Breast epithelium (tissue), 4 donors: ENCODE data around the gene SPTBN5. TPM values are rescaled to one million over a fixed set of nuclear protein-coding genes. Genes with fewer than 3 reads are reported as not detected.

ENCODE experiments used
- DNase-seq, 2 donors: peaks; one replicate each; pipeline ENCODE4 v3.0.0-alpha.2; 2019; ENCODE audit warnings: low spot score in 2 of 2
- H3K27ac ChIP-seq, 2 donors: fragments of 200-600 bp; sonication (generic) in 1 of 2; one replicate each; pipeline ENCODE4 v1.5.1; 2016 to 2019; ENCODE audit warnings: mild to moderate bottlenecking in 1 of 2
- H3K27me3 ChIP-seq, 2 donors: fragments of 200-600 bp; sonication (generic) in 1 of 2; one replicate each; pipeline versions ENCODE4 v1.5.1 to v1.6.0; 2017 to 2019; ENCODE audit warnings: control low read depth in 1 of 2, mild to moderate bottlenecking in 1 of 2
- H3K36me3 ChIP-seq: fragments of 200-600 bp; one replicate; pipeline ENCODE4 v1.5.1; 2019
- H3K4me1 ChIP-seq, 2 donors: fragments of 200-600 bp; sonication (generic); one replicate each; pipeline ENCODE4 v1.5.1; 2016 to 2019; ENCODE audit warnings: control low read depth in 1 of 2
- H3K4me3 ChIP-seq, 3 donors: fragments of 200-600 bp; sonication (generic); 1 replicate in 2 of 3; 2 replicates in 1 of 3; pipeline ENCODE4 v1.5.1; 2016 to 2019; ENCODE audit warnings: mild to moderate bottlenecking in 3 of 3, moderate library complexity in 2 of 3
- H3K9me3 ChIP-seq, 2 donors: fragments of 200-600 bp; sonication (generic) in 1 of 2; one replicate each; pipeline ENCODE4 v1.5.1; 2016 to 2019; ENCODE audit warnings: control low read depth in 1 of 2
- POLR2A ChIP-seq: fragments of 450-650 bp; IDR thresholded peaks from one replicate; pipeline ENCODE4 v1.6.1; 2016; ENCODE audit warnings: antibody characterized with exemption, mild to moderate bottlenecking, moderate library complexity
- POLR2AphosphoS5 ChIP-seq, 3 donors: sonication (generic); formaldehyde crosslinking; IDR thresholded peaks; one replicate each; pipeline ENCODE4 v1.6.1; 2017; ENCODE audit warnings: antibody characterized with exemption in 3 of 3
- intact Hi-C: fragments of 100-400 bp; cut with DNase I; formaldehyde crosslinking; loops from one replicate; pipeline ENCODE4 v1.15.1; 2023; ENCODE audit warnings: low total_unique reads
- total RNA-seq, 3 donors: library from RNA; depleted of rRNA; stranded (reverse); fragments of >200 nt; gene quantifications; one replicate each; pipeline ENCODE4 v1.1.0, GENCODE V29; 2016
- TF ChIP-seq, protein P1 (sequence below), 3 donors: fragments of 450-650 bp; IDR thresholded peaks; one replicate each; pipeline ENCODE4 v1.5.1; 2016 to 2017; ENCODE audit warnings: antibody characterized with exemption in 3 of 3, mild to moderate bottlenecking in 3 of 3, moderate library complexity in 3 of 3

SPTBN5 gene
- total RNA-seq, 3 donors from 2014 or later: 0.16 to 2.3 (median 2.0) TPM

DNA sequence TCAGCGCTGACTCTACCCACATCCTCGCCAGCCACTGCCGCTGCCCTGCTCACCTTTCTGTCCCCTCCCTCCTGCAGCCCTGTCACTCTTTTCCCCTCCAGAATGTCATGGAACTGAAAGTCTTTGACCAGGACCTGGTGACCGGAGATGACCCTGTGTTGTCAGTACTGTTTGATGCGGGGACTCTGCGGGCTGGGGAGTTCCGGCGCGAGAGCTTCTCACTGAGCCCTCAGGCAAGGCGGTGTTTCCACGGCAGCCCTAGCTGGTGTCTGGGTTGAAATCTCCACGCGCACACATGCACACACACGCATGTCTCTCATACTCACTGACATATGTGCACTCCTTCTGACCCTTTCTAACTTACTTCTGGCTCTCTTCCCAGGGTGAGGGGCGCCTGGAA is 53.2 kb downstream of the SPTBN5 start:
- H3K9me3 ChIP-seq: no peaks in the 10 kb centered on the region
- no peaks in the 10 kb centered on the region for H3K36me3 ChIP-seq
- H3K4me3 ChIP-seq: no peak overlapping the region
- intact Hi-C loops: no loop called here
- H3K4me1 ChIP-seq: peaks cover 0 to 4% of the 10 kb centered on the region in 2 donors
- no peak overlapping the region for H3K27ac ChIP-seq
- H3K27me3 ChIP-seq: no peaks in the 10 kb centered on the region
- no peak for DNase-seq
- TF ChIP-seq POLR2AphosphoS5 (IDR thresholded peaks at IDR 0.05) (no peak), POLR2A (no peak)
- TF ChIP-seq, protein P1, sequence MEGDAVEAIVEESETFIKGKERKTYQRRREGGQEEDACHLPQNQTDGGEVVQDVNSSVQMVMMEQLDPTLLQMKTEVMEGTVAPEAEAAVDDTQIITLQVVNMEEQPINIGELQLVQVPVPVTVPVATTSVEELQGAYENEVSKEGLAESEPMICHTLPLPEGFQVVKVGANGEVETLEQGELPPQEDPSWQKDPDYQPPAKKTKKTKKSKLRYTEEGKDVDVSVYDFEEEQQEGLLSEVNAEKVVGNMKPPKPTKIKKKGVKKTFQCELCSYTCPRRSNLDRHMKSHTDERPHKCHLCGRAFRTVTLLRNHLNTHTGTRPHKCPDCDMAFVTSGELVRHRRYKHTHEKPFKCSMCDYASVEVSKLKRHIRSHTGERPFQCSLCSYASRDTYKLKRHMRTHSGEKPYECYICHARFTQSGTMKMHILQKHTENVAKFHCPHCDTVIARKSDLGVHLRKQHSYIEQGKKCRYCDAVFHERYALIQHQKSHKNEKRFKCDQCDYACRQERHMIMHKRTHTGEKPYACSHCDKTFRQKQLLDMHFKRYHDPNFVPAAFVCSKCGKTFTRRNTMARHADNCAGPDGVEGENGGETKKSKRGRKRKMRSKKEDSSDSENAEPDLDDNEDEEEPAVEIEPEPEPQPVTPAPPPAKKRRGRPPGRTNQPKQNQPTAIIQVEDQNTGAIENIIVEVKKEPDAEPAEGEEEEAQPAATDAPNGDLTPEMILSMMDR (IDR thresholded peaks at IDR 0.05): no peak

DNA sequence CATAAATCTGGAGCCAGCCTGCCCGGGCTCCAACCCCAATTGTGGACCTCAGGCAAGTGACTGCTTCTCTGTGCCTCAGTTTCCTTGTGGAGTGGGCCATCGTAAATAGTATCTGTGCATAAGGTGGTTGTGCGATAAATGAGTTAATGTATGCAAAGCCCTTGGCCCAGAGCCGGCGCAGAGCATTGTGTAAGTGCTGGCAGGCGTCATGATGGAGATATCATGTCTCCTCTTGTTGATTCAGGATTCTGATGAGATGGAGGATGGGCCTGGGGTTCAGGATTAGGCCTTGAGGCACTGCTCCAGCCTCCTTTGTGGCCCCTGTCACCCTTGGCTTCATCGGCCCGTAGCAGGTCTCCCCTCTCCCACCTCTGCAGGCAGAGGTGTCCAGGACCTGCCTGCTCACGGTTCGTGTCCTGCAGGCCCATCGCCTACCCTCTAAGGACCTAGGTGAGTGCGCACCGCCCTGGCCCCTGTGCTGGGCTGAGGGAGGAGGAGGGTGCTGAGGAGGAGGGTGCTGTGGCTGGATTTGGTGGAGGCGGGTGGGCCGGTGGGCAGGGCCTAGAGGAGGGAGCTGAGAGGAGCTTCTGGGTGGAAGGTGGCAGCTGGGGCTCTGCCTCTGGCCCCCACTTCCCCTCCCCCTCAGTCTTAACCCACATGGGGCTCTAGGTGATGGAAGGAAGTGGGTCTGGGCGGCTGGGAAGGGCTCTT is 53.9 kb downstream of the SPTBN5 start:
- Histone ChIP-seq H3K27ac (peak overlapping the region; percentile 84 to 90), H3K4me3 (no peak overlapping the region), H3K9me3 (no peaks in the 10 kb centered on the region), H3K36me3 (no peaks in the 10 kb centered on the region), H3K4me1 (peaks cover 0 to 4% of the 10 kb centered on the region in 2 donors), H3K27me3 (no peaks in the 10 kb centered on the region)
- DNase-seq: no peak
- TF ChIP-seq, protein P1 (IDR thresholded peaks at IDR 0.05): no peak
- TF ChIP-seq POLR2A: no peak
- TF ChIP-seq POLR2AphosphoS5 (IDR thresholded peaks at IDR 0.05): no peak
- intact Hi-C loops: no loop called here

DNA sequence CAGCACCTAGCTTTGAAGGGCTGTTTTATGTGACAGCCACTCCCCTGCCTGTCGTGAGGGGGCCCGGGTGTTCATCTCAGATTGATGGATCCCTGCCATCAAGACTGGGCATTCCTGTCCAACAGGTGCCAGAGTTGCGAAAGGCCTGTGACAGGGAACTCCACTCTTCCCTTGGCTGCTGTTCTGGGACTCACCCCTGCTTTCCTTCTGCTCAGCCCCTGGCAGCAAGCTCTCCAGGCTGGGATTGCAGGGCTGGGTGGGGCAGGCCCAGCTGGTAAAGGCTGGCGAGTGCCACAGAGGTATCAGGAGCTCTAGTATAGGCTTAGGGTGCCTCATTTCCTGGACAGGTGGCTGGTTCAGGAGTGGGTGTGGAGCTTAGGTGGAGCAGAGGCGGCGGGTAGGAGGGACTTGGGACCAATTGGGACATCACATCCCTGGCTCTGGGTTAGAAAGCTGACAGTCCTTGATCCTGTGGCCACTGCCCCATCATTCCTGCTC is 55.4 kb downstream of the SPTBN5 start, which contains the start of gene PLA2G4B:
Gene PLA2G4B (plus strand): TSS at position 448 of the 498 bp plus-strand sequence. CDS start 67 bp downstream, outside the sequence.
- Histone ChIP-seq H3K36me3 (no peaks in the 10 kb centered on the region), H3K4me1 (peaks cover 0 to 4% of the 10 kb centered on the region in 2 donors), H3K9me3 (no peaks in the 10 kb centered on the region), H3K27me3 (no peaks in the 10 kb centered on the region), H3K27ac (peak within 1 kb of the TSS; percentile 86 to 90), H3K4me3 (no peak within 1 kb of the TSS)
- DNase-seq: peak; percentile 88 to 94
- TF ChIP-seq POLR2AphosphoS5 (IDR thresholded peaks at IDR 0.05) (peak; percentile 69 to 87 (median 82)), POLR2A (no peak)
- TF ChIP-seq, protein P1 (IDR thresholded peaks at IDR 0.05): no peak
- intact Hi-C loops: no loop called here

DNA sequence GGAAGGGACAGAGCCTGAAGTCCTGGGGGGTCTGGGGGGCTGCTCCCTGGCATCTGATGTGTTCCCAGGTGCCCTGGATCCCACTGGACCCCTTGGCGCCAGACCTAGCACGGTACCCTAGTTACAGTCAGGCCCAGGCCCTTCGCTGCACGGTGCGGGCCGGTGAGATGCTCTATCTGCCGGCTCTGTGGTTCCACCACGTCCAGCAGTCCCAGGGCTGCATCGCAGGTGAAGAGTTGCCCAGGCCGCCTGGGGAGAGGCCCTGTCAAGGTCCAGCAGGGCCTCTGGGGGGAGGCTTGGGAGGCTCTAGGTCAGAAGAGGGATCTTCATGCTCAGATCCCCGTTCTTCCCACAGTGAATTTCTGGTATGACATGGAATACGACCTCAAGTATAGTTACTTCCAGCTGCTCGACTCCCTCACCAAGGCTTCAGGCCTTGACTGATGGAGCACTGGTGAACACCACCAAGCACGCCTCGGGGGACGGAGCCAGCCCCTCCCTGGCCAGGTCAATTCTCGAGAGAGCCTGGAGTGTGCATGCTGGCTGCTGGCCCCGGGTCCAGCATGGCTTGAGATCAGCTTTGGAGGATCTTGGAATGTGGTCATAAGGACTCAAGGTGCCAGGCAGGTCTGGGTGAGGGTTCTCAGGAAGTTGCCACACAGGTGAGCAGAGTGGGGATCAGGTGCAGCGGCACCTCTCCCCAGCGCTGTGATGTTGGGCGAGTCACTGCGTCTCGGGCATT is 57.0 kb downstream of the SPTBN5 start:
- intact Hi-C loops: no loop called here
- H3K4me3 ChIP-seq: no peak overlapping the region
- TF ChIP-seq, protein P1 (IDR thresholded peaks at IDR 0.05): no peak
- TF ChIP-seq POLR2A (no peak), POLR2AphosphoS5 (IDR thresholded peaks at IDR 0.05) (no peak)
- H3K9me3 ChIP-seq: no peaks in the 10 kb centered on the region
- H3K36me3 ChIP-seq: no peaks in the 10 kb centered on the region
- H3K27ac ChIP-seq: peak overlapping the region in 1 of 2 donors; percentile 6
- DNase-seq: no peak
- H3K27me3 ChIP-seq: no peaks in the 10 kb centered on the region
- H3K4me1 ChIP-seq: peaks cover 0 to 10% of the 10 kb centered on the region in 2 donors

DNA sequence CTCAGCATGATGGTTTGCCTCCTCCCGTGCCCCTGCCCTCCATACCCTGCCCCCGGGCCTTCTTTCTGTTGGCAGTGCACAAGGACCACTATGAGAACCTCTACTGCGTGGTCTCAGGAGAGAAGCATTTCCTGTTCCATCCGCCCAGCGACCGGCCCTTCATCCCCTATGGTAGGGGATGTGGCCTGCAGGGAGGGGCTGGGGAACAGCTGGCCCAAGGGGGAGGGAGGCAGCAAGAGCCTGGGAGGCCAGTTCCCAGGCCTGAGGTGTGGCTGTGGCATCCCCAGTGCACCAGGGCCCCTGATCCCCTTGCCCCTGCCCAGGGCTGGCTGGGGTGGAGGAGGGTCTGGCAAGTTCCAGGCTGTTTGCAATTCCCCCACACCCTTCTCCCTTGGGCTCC is 57.8 kb downstream of the SPTBN5 start:
- no peak for TF ChIP-seq POLR2AphosphoS5 (IDR thresholded peaks at IDR 0.05)
- TF ChIP-seq, protein P1 (IDR thresholded peaks at IDR 0.05): no peak
- TF ChIP-seq POLR2A: no peak
- H3K27me3 ChIP-seq: no peaks in the 10 kb centered on the region
- no peaks in the 10 kb centered on the region for H3K36me3 ChIP-seq
- H3K4me3 ChIP-seq: no peak overlapping the region
- no peak overlapping the region for H3K27ac ChIP-seq
- DNase-seq: no peak
- H3K4me1 ChIP-seq: peaks cover 0 to 10% of the 10 kb centered on the region in 2 donors
- intact Hi-C loops: no loop called here
- no peaks in the 10 kb centered on the region for H3K9me3 ChIP-seq
